ENCODE results near the gene NHSL2.

GRCh38 chrX:72011734-72012133 lies 101.1 kb downstream of the NHSL2 start:
- no peak for TF ChIP-seq CTCF (IDR thresholded peaks at IDR 0.05)
- no peak for TF ChIP-seq POLR2A (IDR thresholded peaks at IDR 0.05)
- no peak for TF ChIP-seq EP300 (IDR thresholded peaks at IDR 0.05)
